ENCODE measurements around the gene PITPNC1.
"Not testable (repeated sequence)": the region's sequence is repeated elsewhere in the genome, so short reads cannot be mapped to it uniquely, and the experiment has no call there.

PITPNC1 gene

GRCh38 chr17:67491009-67491680 lies 114.1 kb downstream of the PITPNC1 start:
- peak; percentile 93 for DNase-seq

GRCh38 chr17:67491681-67492024 lies 114.6 kb downstream of the PITPNC1 start:
- peak; percentile 28 for DNase-seq

- DNase-seq = no peak
These were observed 115.2 kb downstream of the PITPNC1 start for GRCh38 chr17:67492251-67492740.

GRCh38 chr17:67492824-67493517 lies 115.9 kb downstream of the PITPNC1 start:
- DNase-seq = no peak

- DNase-seq = no peak
These were observed 116.7 kb downstream of the PITPNC1 start for GRCh38 chr17:67493812-67494211.

- DNase-seq = not testable (repeated sequence)
These were observed 118.5 kb downstream of the PITPNC1 start for GRCh38 chr17:67495534-67495933.

GRCh38 chr17:67496286-67496685 lies 119.2 kb downstream of the PITPNC1 start:
- DNase-seq = no peak

GRCh38 chr17:67499685-67500084 lies 122.6 kb downstream of the PITPNC1 start:
- DNase-seq = no peak

- no peak for DNase-seq
These were observed 123.2 kb downstream of the PITPNC1 start for GRCh38 chr17:67500261-67500660.

- no peak for DNase-seq
These were observed 123.7 kb downstream of the PITPNC1 start for GRCh38 chr17:67500677-67501300.

- no peak for DNase-seq
These were observed 125.1 kb downstream of the PITPNC1 start for GRCh38 chr17:67502151-67502550.

- no peak for DNase-seq
These were observed 126.1 kb downstream of the PITPNC1 start for GRCh38 chr17:67503184-67503583.

GRCh38 chr17:67503739-67504138 lies 126.7 kb downstream of the PITPNC1 start:
- peak; percentile 41 for DNase-seq

GRCh38 chr17:67504182-67504581 lies 127.1 kb downstream of the PITPNC1 start:
- no peak for DNase-seq

GRCh38 chr17:67506966-67507365 lies 129.9 kb downstream of the PITPNC1 start:
- no peak for DNase-seq

- peak; percentile 94 for DNase-seq
These were observed 132.6 kb downstream of the PITPNC1 start for GRCh38 chr17:67509390-67510287.

- no peak for DNase-seq
These were observed 133.9 kb downstream of the PITPNC1 start for GRCh38 chr17:67511012-67511411.

- no peak for DNase-seq
These were observed 134.7 kb downstream of the PITPNC1 start for GRCh38 chr17:67511804-67512203.

GRCh38 chr17:67514998-67515397 lies 137.9 kb downstream of the PITPNC1 start:
- DNase-seq = no peak

- no peak for DNase-seq
These were observed 138.5 kb downstream of the PITPNC1 start for GRCh38 chr17:67515490-67516083.

- not testable (repeated sequence) for DNase-seq
These were observed 139.5 kb downstream of the PITPNC1 start for GRCh38 chr17:67516571-67516970.

- DNase-seq = peak; percentile 64
These were observed 140.2 kb downstream of the PITPNC1 start for GRCh38 chr17:67517325-67517724.

GRCh38 chr17:67518876-67519275 lies 141.8 kb downstream of the PITPNC1 start:
- peak; percentile 31 for DNase-seq
